RWPE2 (cell line): ENCODE results near the gene CCKAR.

Experiments used
- ATAC-seq: fragments of 200-7000 bp; cut with Tn5 transposase; 3 replicates; pipeline ENCODE4 v1.9.1; 2021; ENCODE audit warnings: low read depth
- DNase-seq: peaks from one replicate; pipeline ENCODE4 v3.0.0-alpha.2; 2020; ENCODE audit warnings: low spot score
- H3K27ac ChIP-seq: fragments of 450-650 bp; 2 replicates; pipeline ENCODE4 v1.5.1; 2017; ENCODE audit warnings: mild to moderate bottlenecking; ENCODE audit not compliant: poor library complexity, severe bottlenecking
- H3K27me3 ChIP-seq: fragments of 250-450 bp; sonication (Bioruptor Pico); 2 replicates; pipeline ENCODE4 v1.5.1; 2021; ENCODE audit warnings: mild to moderate bottlenecking, moderate library complexity; ENCODE audit not compliant: insufficient read depth, poor library complexity, severe bottlenecking
- H3K36me3 ChIP-seq: fragments of 250-450 bp; sonication (Bioruptor Pico); 2 replicates; pipeline ENCODE4 v1.5.1; 2020; ENCODE audit warnings: low read depth, mild to moderate bottlenecking, moderate library complexity
- H3K4me1 ChIP-seq: fragments of 250-450 bp; sonication (Bioruptor Pico); 2 replicates; pipeline ENCODE4 v1.5.1; 2021; ENCODE audit warnings: mild to moderate bottlenecking, moderate library complexity; ENCODE audit not compliant: insufficient read depth, poor library complexity, severe bottlenecking
- H3K4me3 ChIP-seq: fragments of 250-450 bp; sonication (Bioruptor Pico); 2 replicates; pipeline ENCODE4 v1.5.1; 2021; ENCODE audit warnings: mild to moderate bottlenecking, moderate library complexity; ENCODE audit not compliant: severe bottlenecking
- H3K9me3 ChIP-seq: fragments of 250-450 bp; sonication (Bioruptor Pico); 2 replicates; pipeline ENCODE4 v1.5.1; 2021; ENCODE audit warnings: mild to moderate bottlenecking, moderate library complexity; ENCODE audit not compliant: severe bottlenecking
- CTCF ChIP-seq: fragments of 450-650 bp; IDR thresholded peaks from one replicate; pipeline ENCODE4 v1.5.1; 2017; ENCODE audit warnings: mild to moderate bottlenecking, moderate library complexity; ENCODE audit not compliant: poor library complexity, severe bottlenecking

The CCKAR gene

GRCh38 chr4:26464420-26465095, 25.7 kb downstream of the CCKAR start:
- TF ChIP-seq CTCF = no peak
- Histone ChIP-seq H3K27me3 (no peaks in the 10 kb centered on the region), H3K36me3 (no peaks in the 10 kb centered on the region), H3K9me3 (no peaks in the 10 kb centered on the region), H3K4me1 (no peaks in the 10 kb centered on the region), H3K4me3 (no peak overlapping the region), H3K27ac (no peak overlapping the region)
- no peak for ATAC-seq
- DNase-seq = no peak

GRCh38 chr4:26463386-26463785, 26.9 kb downstream of the CCKAR start:
- H3K9me3 ChIP-seq = no peaks in the 10 kb centered on the region
- H3K27me3 ChIP-seq = no peaks in the 10 kb centered on the region
- no peak overlapping the region for H3K27ac ChIP-seq
- TF ChIP-seq CTCF = no peak
- no peaks in the 10 kb centered on the region for H3K4me1 ChIP-seq
- ATAC-seq (no peak), DNase-seq (no peak)
- H3K36me3 ChIP-seq = no peaks in the 10 kb centered on the region
- no peak overlapping the region for H3K4me3 ChIP-seq

GRCh38 chr4:26462874-26463273, 27.4 kb downstream of the CCKAR start:
- no peaks in the 10 kb centered on the region for H3K36me3 ChIP-seq
- ATAC-seq (no peak), DNase-seq (no peak)
- no peak for TF ChIP-seq CTCF
- no peaks in the 10 kb centered on the region for H3K4me1 ChIP-seq
- H3K4me3 ChIP-seq = no peak overlapping the region
- no peaks in the 10 kb centered on the region for H3K27me3 ChIP-seq
- no peaks in the 10 kb centered on the region for H3K9me3 ChIP-seq
- no peak overlapping the region for H3K27ac ChIP-seq

- no peak overlapping the region for H3K27ac ChIP-seq
- ATAC-seq = no peak
These were observed 30.3 kb downstream of the CCKAR start for GRCh38 chr4:26459756-26460530.

More at GRCh38 chr4:26459756-26460530, 30.3 kb downstream of the CCKAR start:
- no peak for TF ChIP-seq CTCF
- no peaks in the 10 kb centered on the region for H3K27me3 ChIP-seq
- DNase-seq = no peak
- H3K36me3 ChIP-seq = no peaks in the 10 kb centered on the region
- no peaks in the 10 kb centered on the region for H3K4me1 ChIP-seq
- no peak overlapping the region for H3K4me3 ChIP-seq
- no peaks in the 10 kb centered on the region for H3K9me3 ChIP-seq
